Measurements from ENCODE around the gene RMDN3. TPM values are rescaled to one million over a fixed set of nuclear protein-coding genes. Genes with fewer than 3 reads are reported as not detected.

RMDN3 gene
- total RNA-seq, 1 experiment from 2014 or later: 28.3 TPM

GRCh38 chr15:40775007-40775406, 20.0 kb upstream of the RMDN3 start:
- H2BK120ac ChIP-seq (ENCODE audit: low read depth, low read length, poor library complexity, severe bottlenecking): no peak overlapping the region
- H4K91ac ChIP-seq (ENCODE audit: insufficient read length, low read depth, low read length): no peak overlapping the region
- no peak for DNase-seq
- no peaks in the 10 kb centered on the region for H3K23me2 ChIP-seq (ENCODE audit: insufficient read length, low read depth, low read length, poor library complexity, severe bottlenecking)
- H3K27me3 ChIP-seq (ENCODE audit: insufficient read depth, low read length): no peaks in the 10 kb centered on the region
- no peaks in the 10 kb centered on the region for H3K79me2 ChIP-seq (ENCODE audit: insufficient read depth, low read length)
- no peak overlapping the region; the same call in 1 of the 2 replicates for H3K14ac ChIP-seq (ENCODE audit: insufficient read depth, low read length)
- H3K4me1 ChIP-seq (ENCODE audit: insufficient read depth, low read length): no peaks in the 10 kb centered on the region
- no peaks in the 10 kb centered on the region for H4K20me1 ChIP-seq (ENCODE audit: control insufficient read depth, insufficient read depth, insufficient read length)
- no peak overlapping the region for H2AFZ ChIP-seq (ENCODE audit: low read length)
- H2BK15ac ChIP-seq (ENCODE audit: low read depth, low read length): no peak overlapping the region
- Mint-ChIP-seq H3K9me3 (no peaks in the 10 kb centered on the region), H3K36me3 (ENCODE audit: insufficient read depth in 1 of 3, low read depth in 3 of 3) (peaks cover 11 to 60% (median 41%) of the 10 kb centered on the region in 3 experiments; a peak in 6 of 7 replicates), H3K4me3 (no peak overlapping the region), H3K27me3 (ENCODE audit: low read depth) (no peaks in the 10 kb centered on the region; the same call in 1 of the 2 replicates), H3K4me1 (no peaks in the 10 kb centered on the region), H3K27ac (no peak overlapping the region)
- no peak overlapping the region for H3K9ac ChIP-seq (ENCODE audit: extremely low read depth, insufficient read length, low read length)
- no peaks in the 10 kb centered on the region for H3K9me3 ChIP-seq (ENCODE audit: control insufficient read depth, low read depth, low read length)
- H4K8ac ChIP-seq (replicated peaks; ENCODE audit: insufficient read length, low read depth, low read length): no peak overlapping the region
- H3K4me2 ChIP-seq (ENCODE audit: insufficient read depth, insufficient read length, low read length): no peak overlapping the region
- H3K23ac ChIP-seq (ENCODE audit: insufficient read length, low read depth, low read length): no peak overlapping the region
- no peak overlapping the region for H3K18ac ChIP-seq (ENCODE audit: insufficient read length, low read depth, low read length)
- H4K5ac ChIP-seq (ENCODE audit: insufficient read length, low read depth, low read length): no peak overlapping the region
- H3K56ac ChIP-seq (ENCODE audit: insufficient read length, low read depth, low read length): no peak overlapping the region
- no peak for TF ChIP-seq CTCF (conservative IDR thresholded peaks at IDR 0.05)
- no peak overlapping the region for H2BK12ac ChIP-seq (ENCODE audit: insufficient read length, low read depth, low read length)
- H3K27ac ChIP-seq (ENCODE audit: insufficient read length, low read depth, low read length): no peak overlapping the region
- H2BK20ac ChIP-seq (ENCODE audit: low read depth, low read length, poor library complexity, severe bottlenecking): no peak overlapping the region
- H2AK5ac ChIP-seq (ENCODE audit: insufficient read length, low read length): no peak overlapping the region
- H2BK5ac ChIP-seq (ENCODE audit: insufficient read length, low read length): no peak overlapping the region
- H3T11ph ChIP-seq (ENCODE audit: low read length): no peak overlapping the region
- H3K79me1 ChIP-seq (ENCODE audit: insufficient read depth, low read depth, low read length, poor library complexity, severe bottlenecking): no peaks in the 10 kb centered on the region
- H3K4ac ChIP-seq (ENCODE audit: low read depth, low read length): no peak overlapping the region
- no CpG with 5 or more reads among the region's 10 CpGs for WGBS (ENCODE audit: extremely low coverage, insufficient read length, low lambda C conversion rate)

Measured in H9 (cell line).